Endodermal cell (in vitro differentiated cells): Measurements from ENCODE around the gene PHF2. TPM values are rescaled to one million over a fixed set of nuclear protein-coding genes. Genes with fewer than 3 reads are reported as not detected.

Experiments
- DNase-seq: peaks from one replicate; pipeline ENCODE4 v3.0.0-alpha.2; 2017
- H3K27ac ChIP-seq: 2 replicates; pipeline ENCODE4 v1.5.1; 2013; ENCODE audit warnings: mild to moderate bottlenecking, low read depth, low read length, moderate library complexity
- H3K27me3 ChIP-seq: 2 replicates; pipeline ENCODE4 v1.6.1; 2013; ENCODE audit warnings: mild to moderate bottlenecking, low read length, moderate library complexity; ENCODE audit not compliant: insufficient read depth, control insufficient read depth, poor library complexity, severe bottlenecking
- H3K36me3 ChIP-seq: 2 replicates; pipeline ENCODE4 v1.7.0; 2013; ENCODE audit warnings: mild to moderate bottlenecking, low read length, moderate library complexity; ENCODE audit not compliant: control insufficient read depth, insufficient read depth
- H3K4me1 ChIP-seq: one replicate; pipeline ENCODE4 v1.7.0; 2013; ENCODE audit warnings: low read length; ENCODE audit not compliant: control insufficient read depth, insufficient read depth
- H3K4me3 ChIP-seq: 2 replicates; pipeline ENCODE4 v1.5.1; 2013; ENCODE audit warnings: mild to moderate bottlenecking, low read length, moderate library complexity
- H3K9ac ChIP-seq: 2 replicates; pipeline ENCODE4 v1.6.1; 2013; ENCODE audit warnings: mild to moderate bottlenecking, low read length, moderate library complexity; ENCODE audit not compliant: poor library complexity, severe bottlenecking; ENCODE audit errors: extremely low read depth
- H3K9me3 ChIP-seq: 2 replicates; pipeline ENCODE4 v1.6.1; 2013; ENCODE audit warnings: mild to moderate bottlenecking, low read length, moderate library complexity; ENCODE audit not compliant: control insufficient read depth
- H3K27ac Mint-ChIP-seq: 2 replicates; pipeline ENCODE4 v1.8.0; 2020; ENCODE audit warnings: mixed read lengths
- H3K27me3 Mint-ChIP-seq: 2 replicates; pipeline ENCODE4 v1.8.0; 2021; ENCODE audit warnings: mild to moderate bottlenecking, mixed read lengths; ENCODE audit not compliant: insufficient read depth
- H3K36me3 Mint-ChIP-seq: 2 replicates; pipeline ENCODE4 v1.8.0; 2020; ENCODE audit warnings: low read depth, mixed read lengths
- H3K4me1 Mint-ChIP-seq: 2 replicates; pipeline ENCODE4 v1.8.0; 2020; ENCODE audit warnings: mixed read lengths
- H3K4me3 Mint-ChIP-seq: 2 replicates; pipeline ENCODE4 v1.8.0; 2020; ENCODE audit warnings: mild to moderate bottlenecking, moderate library complexity, mixed read lengths
- H3K9me3 Mint-ChIP-seq: 2 replicates; pipeline ENCODE4 v1.8.0; 2020; ENCODE audit warnings: mild to moderate bottlenecking, mixed read lengths
- CTCF ChIP-seq: fragments of 200-600 bp; sonication (generic); conservative IDR thresholded peaks from 2 replicates; pipeline ENCODE4 v1.5.0; 2021; ENCODE audit warnings: antibody characterized with exemption, mild to moderate bottlenecking
- WGBS, 2 experiments: methylation state at CpG; one replicate each; pipeline versions ENCODE4 v1.1.5 to v1.1.7; 2013; ENCODE audit warnings: missing lambda C conversion rate in 2 of 2, mixed read lengths in 1 of 2; ENCODE audit not compliant: insufficient coverage in 1 of 2, insufficient read length in 1 of 2; 5-methylcytosine and 5-hydroxymethylcytosine counted together
- total RNA-seq, 2 donors: library from RNA; stranded (reverse); fragmentation: NEBNext Ultra II Directional in 1 of 2; extraction: Animal tissue kit (Norgen Biotek cat#: 25700) in 1 of 2; gene quantifications; 2 replicates in 1 of 2; 3 replicates in 1 of 2; pipeline ENCODE4 v1.2.1, GENCODE V29; 2021

Gene PHF2
- total RNA-seq, 2 donors from 2014 or later = 17.1 to 20.2 TPM

GRCh38 chr9:93620881-93621820 lies 44.8 kb downstream of the PHF2 start:
- Histone ChIP-seq H3K4me1 (no peaks in the 10 kb centered on the region), H3K27ac (no peak overlapping the region), H3K4me3 (no peak overlapping the region), H3K9ac (no peak overlapping the region), H3K9me3 (no peaks in the 10 kb centered on the region), H3K36me3 (peaks cover 6% of the 10 kb centered on the region), H3K27me3 (no peaks in the 10 kb centered on the region)
- H3K9me3 Mint-ChIP-seq = peaks cover 2% of the 10 kb centered on the region
- H3K27ac Mint-ChIP-seq = no peak overlapping the region
- WGBS, 2 experiments = 86% methylated on average over 7 to 14 of the region's 14 CpGs
- no peak for TF ChIP-seq CTCF
- H3K36me3 Mint-ChIP-seq = no peaks in the 10 kb centered on the region
- no peaks in the 10 kb centered on the region for H3K27me3 Mint-ChIP-seq
- no peak for DNase-seq
- H3K4me1 Mint-ChIP-seq = peaks cover 16% of the 10 kb centered on the region
- no peak overlapping the region for H3K4me3 Mint-ChIP-seq

GRCh38 chr9:93621922-93622321 lies 45.5 kb downstream of the PHF2 start:
- H3K27ac Mint-ChIP-seq = no peak overlapping the region
- Histone ChIP-seq H3K9ac (no peak overlapping the region), H3K27me3 (no peaks in the 10 kb centered on the region), H3K9me3 (no peaks in the 10 kb centered on the region), H3K4me3 (no peak overlapping the region), H3K4me1 (no peaks in the 10 kb centered on the region), H3K36me3 (peaks cover 6% of the 10 kb centered on the region), H3K27ac (no peak overlapping the region)
- no peak for TF ChIP-seq CTCF
- H3K27me3 Mint-ChIP-seq = no peaks in the 10 kb centered on the region
- no peak overlapping the region for H3K4me3 Mint-ChIP-seq
- peak; percentile 32 for DNase-seq
- WGBS, 2 experiments = 94 to 100% methylated on average over 1 to 4 of the region's 4 CpGs
- H3K36me3 Mint-ChIP-seq = no peaks in the 10 kb centered on the region
- H3K9me3 Mint-ChIP-seq = peaks cover 5% of the 10 kb centered on the region
- peaks cover 9% of the 10 kb centered on the region for H3K4me1 Mint-ChIP-seq

- peaks cover 3% of the 10 kb centered on the region for H3K4me1 Mint-ChIP-seq
- H3K36me3 Mint-ChIP-seq = peaks cover 2% of the 10 kb centered on the region
- peaks cover 9% of the 10 kb centered on the region for H3K9me3 Mint-ChIP-seq
- Histone ChIP-seq H3K4me1 (no peaks in the 10 kb centered on the region), H3K9ac (no peak overlapping the region), H3K27ac (no peak overlapping the region), H3K9me3 (peaks cover 4% of the 10 kb centered on the region), H3K36me3 (peaks cover 6% of the 10 kb centered on the region), H3K4me3 (no peak overlapping the region), H3K27me3 (no peaks in the 10 kb centered on the region)
- no peak for DNase-seq
- TF ChIP-seq CTCF = no peak
- no peak overlapping the region for H3K27ac Mint-ChIP-seq
- no peak overlapping the region for H3K4me3 Mint-ChIP-seq
- WGBS, 2 experiments = 86 to 95% methylated on average over 1 to 2 of the region's 2 CpGs
- H3K27me3 Mint-ChIP-seq = no peaks in the 10 kb centered on the region
Observed at GRCh38 chr9:93622691-93623090, 46.3 kb downstream of the PHF2 start.
